B cell (primary cell): Measurements from ENCODE around the gene DGKB. TPM values are rescaled to one million over a fixed set of nuclear protein-coding genes. Genes with fewer than 3 reads are reported as not detected.

Source experiments
- ATAC-seq: fragments of 200-7000 bp; cut with Tn5 transposase; one replicate; pipeline ENCODE4 v1.10.0; 2021; ENCODE audit warnings: low read depth, mild to moderate bottlenecking, moderate number of reproducible peaks, moderate library complexity
- CTCF ChIA-PET: fragments of 350-600 bp; sonication (Branson Sonifier 250); formaldehyde crosslinking; loops from one replicate; lab custom pipeline; 2021; ENCODE audit warnings: antibody characterized with exemption, inconsistent platforms; lab: Charles Lee
- POLR2A ChIA-PET: fragments of 350-600 bp; sonication (Branson Sonifier 250); formaldehyde crosslinking; loops from one replicate; lab custom pipeline; 2021; ENCODE audit warnings: antibody characterized with exemption; lab: Charles Lee
- DNase-seq: peaks from one replicate; pipeline ENCODE4 v3.0.0; 2013
- H2AFZ ChIP-seq: 2 replicates; pipeline ENCODE4 v1.6.1; 2012; ENCODE audit warnings: mild to moderate bottlenecking, low read depth, low read length; ENCODE audit not compliant: insufficient read depth, poor library complexity, severe bottlenecking
- H3K27ac ChIP-seq, 2 donors: 1 replicate in 1 of 2; 2 replicates in 1 of 2; pipeline ENCODE4 v1.5.1; 2012 to 2013; ENCODE audit warnings: low read length in 2 of 2, mild to moderate bottlenecking in 2 of 2, moderate library complexity in 1 of 2
- H3K27me3 ChIP-seq, 4 experiments: fragments of 200-600 bp in 1 of 4; sonication (generic) in 1 of 4; replicated peaks in 1 of 4; 1 replicate in 2 of 4; 2 replicates in 2 of 4; pipeline versions ENCODE4 v1.6.1 to v1.7.0; 2013 to 2016; ENCODE audit warnings: low read length in 3 of 4, mild to moderate bottlenecking in 2 of 4, mixed read lengths in 1 of 4, moderate library complexity in 1 of 4; ENCODE audit not compliant: insufficient read depth in 4 of 4, control insufficient read depth in 3 of 4; ENCODE audit errors: control extremely low read depth in 1 of 4
- H3K36me3 ChIP-seq, 2 experiments: replicated peaks in 1 of 2; 1 replicate in 1 of 2; 2 replicates in 1 of 2; pipeline versions ENCODE4 v1.6.1 to v1.7.1; 2013; ENCODE audit warnings: low read length in 1 of 2; ENCODE audit not compliant: insufficient read depth in 2 of 2, control insufficient read depth in 1 of 2; ENCODE audit errors: control extremely low read depth in 1 of 2, extremely low read depth in 1 of 2
- H3K4me1 ChIP-seq, 2 donors: fragments of 200-600 bp in 1 of 2; sonication (generic) in 1 of 2; 1 replicate in 1 of 2; 2 replicates in 1 of 2; pipeline versions ENCODE4 v1.5.1 to v1.6.1; 2013 to 2017; ENCODE audit warnings: low read length in 2 of 2; ENCODE audit not compliant: control insufficient read depth in 2 of 2, insufficient read depth in 2 of 2
- H3K4me2 ChIP-seq: replicated peaks from 2 replicates; pipeline ENCODE3; 2012; ENCODE audit warnings: mild to moderate bottlenecking, low read depth, low read length; ENCODE audit not compliant: poor library complexity, severe bottlenecking
- H3K4me3 ChIP-seq, 5 experiments: fragments of 200-600 bp in 1 of 5; sonication (generic) in 1 of 5; 1 replicate in 3 of 5; 2 replicates in 2 of 5; pipeline versions ENCODE4 v1.5.1 to v1.7.0; 2011 to 2016; ENCODE audit warnings: low read length in 4 of 5, mild to moderate bottlenecking in 4 of 5, low read depth in 2 of 5, control low read depth in 1 of 5, moderate library complexity in 1 of 5; ENCODE audit not compliant: insufficient read depth in 1 of 5; ENCODE audit errors: control extremely low read depth in 1 of 5, extremely low read depth in 1 of 5
- H3K79me2 ChIP-seq: fragments of 200-600 bp; sonication (generic); one replicate; pipeline ENCODE4 v1.6.0; 2016; ENCODE audit warnings: low read length; ENCODE audit not compliant: control insufficient read depth, insufficient read depth
- H3K9ac ChIP-seq: fragments of 200-600 bp; sonication (generic); 2 replicates; pipeline ENCODE4 v1.6.1; 2017; ENCODE audit warnings: mild to moderate bottlenecking, low read length, moderate library complexity
- H3K9me3 ChIP-seq, 3 donors: one replicate each; pipeline versions ENCODE4 v1.6.1 to v1.7.1; 2013; ENCODE audit warnings: low read length in 2 of 3; ENCODE audit not compliant: control insufficient read depth in 2 of 3, insufficient read depth in 1 of 3; ENCODE audit errors: control extremely low read depth in 1 of 3
- H4K20me1 ChIP-seq: 2 replicates; pipeline ENCODE4 v1.6.0; 2012; ENCODE audit warnings: mild to moderate bottlenecking, low read length; ENCODE audit not compliant: insufficient read depth, control insufficient read depth, poor library complexity, severe bottlenecking
- H3K27ac Mint-ChIP-seq: one replicate; pipeline ENCODE4 v1.8.0; 2021; ENCODE audit warnings: mixed read lengths
- H3K27me3 Mint-ChIP-seq: one replicate; pipeline ENCODE4 v1.8.0; 2021; ENCODE audit warnings: mixed read lengths
- H3K4me1 Mint-ChIP-seq: one replicate; pipeline ENCODE4 v1.8.0; 2021; ENCODE audit warnings: mixed read lengths
- H3K4me3 Mint-ChIP-seq: one replicate; pipeline ENCODE4 v1.8.0; 2021; ENCODE audit warnings: mixed read lengths
- H3K9me3 Mint-ChIP-seq: one replicate; pipeline ENCODE4 v1.8.0; 2022; ENCODE audit warnings: mixed read lengths; ENCODE audit not compliant: insufficient read depth
- EZH2 ChIP-seq: IDR thresholded peaks from 2 replicates; pipeline ENCODE4 v1.6.1; 2012; ENCODE audit warnings: borderline replicate concordance, low read depth, mild to moderate bottlenecking, moderate library complexity, low read length; ENCODE audit not compliant: insufficient read depth, poor library complexity, severe bottlenecking
- WGBS: methylation state at CpG from one replicate; pipeline ENCODE4 v1.1.5; 2013; ENCODE audit warnings: missing lambda C conversion rate; ENCODE audit not compliant: insufficient coverage; 5-methylcytosine and 5-hydroxymethylcytosine counted together
- intact Hi-C: fragments of 100-400 bp; cut with micrococcal nuclease; formaldehyde crosslinking; loops from one replicate; pipeline ENCODE4 v1.10.0; 2022
- polyA plus RNA-seq: library from polyadenylated mRNA; depleted of rRNA; stranded (reverse); fragments of >200 nt; gene quantifications from 2 replicates; pipeline ENCODE4 v1.2.3, GENCODE V29; 2012
- total RNA-seq, 2 donors: library from RNA; stranded (reverse); fragments of 120-200 nt in 1 of 2; gene quantifications; 1 replicate in 1 of 2; 2 replicates in 1 of 2; pipeline versions ENCODE4 v1.2.3 to v1.2.4, GENCODE V29; 2013 to 2022
- TF ChIP-seq, protein P1 (sequence below): fragments of 200-600 bp; IDR thresholded peaks from one replicate; pipeline ENCODE4 v1.8.0; 2022; ENCODE audit warnings: antibody characterized with exemption, mild to moderate bottlenecking

Gene DGKB
- total and polyA plus RNA-seq, 2 donors (not counting 1 experiment from before 2014, with no cell fraction given), result not detected

DNA sequence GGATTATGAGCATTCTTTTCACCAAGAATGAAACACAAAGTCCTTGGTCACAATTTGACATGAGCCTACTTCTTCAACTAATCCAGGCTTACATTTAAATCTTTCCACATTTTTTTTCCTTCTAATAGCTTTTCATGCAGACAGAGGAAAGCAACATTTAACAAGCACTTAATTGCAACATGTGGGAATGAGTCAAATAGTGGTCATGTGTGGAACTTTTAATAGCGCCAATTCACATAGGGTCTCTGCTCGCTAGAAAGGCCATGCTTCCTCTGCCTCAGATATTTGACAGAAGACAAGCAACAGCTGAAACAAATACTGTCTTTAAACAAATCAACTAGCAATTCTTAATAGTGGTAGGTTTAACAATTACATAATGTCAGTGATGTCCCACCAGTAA lies 627.2 kb downstream of the DGKB start:
- Histone ChIP-seq H3K4me3 (no peak overlapping the region), H3K9ac (no peak overlapping the region), H3K4me2 (no peak overlapping the region), H3K9me3 (peaks cover 0 to 1% (median 0%) of the 10 kb centered on the region in 3 donors), H3K79me2 (no peaks in the 10 kb centered on the region), H3K36me3 (no peaks in the 10 kb centered on the region), H2AFZ (no peak overlapping the region), H3K4me1 (no peaks in the 10 kb centered on the region), H3K27ac (no peak overlapping the region), H4K20me1 (no peaks in the 10 kb centered on the region), H3K27me3 (no peaks in the 10 kb centered on the region)
- H3K27ac Mint-ChIP-seq, result no peak overlapping the region
- TF ChIP-seq, protein P1, sequence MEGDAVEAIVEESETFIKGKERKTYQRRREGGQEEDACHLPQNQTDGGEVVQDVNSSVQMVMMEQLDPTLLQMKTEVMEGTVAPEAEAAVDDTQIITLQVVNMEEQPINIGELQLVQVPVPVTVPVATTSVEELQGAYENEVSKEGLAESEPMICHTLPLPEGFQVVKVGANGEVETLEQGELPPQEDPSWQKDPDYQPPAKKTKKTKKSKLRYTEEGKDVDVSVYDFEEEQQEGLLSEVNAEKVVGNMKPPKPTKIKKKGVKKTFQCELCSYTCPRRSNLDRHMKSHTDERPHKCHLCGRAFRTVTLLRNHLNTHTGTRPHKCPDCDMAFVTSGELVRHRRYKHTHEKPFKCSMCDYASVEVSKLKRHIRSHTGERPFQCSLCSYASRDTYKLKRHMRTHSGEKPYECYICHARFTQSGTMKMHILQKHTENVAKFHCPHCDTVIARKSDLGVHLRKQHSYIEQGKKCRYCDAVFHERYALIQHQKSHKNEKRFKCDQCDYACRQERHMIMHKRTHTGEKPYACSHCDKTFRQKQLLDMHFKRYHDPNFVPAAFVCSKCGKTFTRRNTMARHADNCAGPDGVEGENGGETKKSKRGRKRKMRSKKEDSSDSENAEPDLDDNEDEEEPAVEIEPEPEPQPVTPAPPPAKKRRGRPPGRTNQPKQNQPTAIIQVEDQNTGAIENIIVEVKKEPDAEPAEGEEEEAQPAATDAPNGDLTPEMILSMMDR, result no peak
- no peak for TF ChIP-seq EZH2
- H3K4me1 Mint-ChIP-seq, result no peaks in the 10 kb centered on the region
- no peak for ATAC-seq
- WGBS, result no CpG with 5 or more reads among the region's 2 CpGs
- ChIA-PET CTCF (no interaction called here), POLR2A (no interaction called here)
- H3K27me3 Mint-ChIP-seq, result no peaks in the 10 kb centered on the region
- intact Hi-C loops, result no loop called here
- H3K4me3 Mint-ChIP-seq, result no peak overlapping the region
- DNase-seq, result no peak
- H3K9me3 Mint-ChIP-seq, result no peaks in the 10 kb centered on the region

DNA sequence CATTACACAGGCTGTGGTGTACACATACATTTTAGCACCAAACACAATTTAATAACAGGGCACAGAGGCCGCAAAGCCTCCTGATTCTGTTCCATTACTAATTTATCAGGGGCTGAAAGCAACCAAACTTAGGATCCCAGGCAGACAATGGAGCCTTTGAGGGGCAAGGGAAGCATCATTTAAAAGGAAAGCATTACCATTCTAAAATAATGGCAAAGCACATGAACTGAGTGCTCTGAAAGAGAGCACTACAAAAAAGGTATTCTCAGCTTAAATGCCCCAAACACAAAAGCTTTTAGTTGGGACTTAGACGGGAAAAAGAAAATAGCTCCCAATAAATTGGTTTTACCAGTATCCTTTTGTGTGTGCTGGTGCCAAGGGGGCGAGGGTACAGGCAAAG lies 631.1 kb downstream of the DGKB start:
- WGBS, result 100% methylated on average over 1 of the region's 3 CpGs

More for the DNA sequence above, 631.1 kb downstream of the DGKB start:
- TF ChIP-seq EZH2, result no peak
- TF ChIP-seq, protein P1, result no peak
- Histone ChIP-seq H3K4me1 (no peaks in the 10 kb centered on the region), H3K9me3 (peaks cover 0 to 3% (median 0%) of the 10 kb centered on the region in 3 donors), H3K36me3 (no peaks in the 10 kb centered on the region), H3K4me2 (no peak overlapping the region), H3K27ac (no peak overlapping the region), H3K4me3 (no peak overlapping the region), H3K79me2 (no peaks in the 10 kb centered on the region), H3K9ac (no peak overlapping the region), H3K27me3 (no peaks in the 10 kb centered on the region), H4K20me1 (no peaks in the 10 kb centered on the region), H2AFZ (no peak overlapping the region)
- H3K9me3 Mint-ChIP-seq, result no peaks in the 10 kb centered on the region
- intact Hi-C loops, result no loop called here
- no peak overlapping the region for H3K4me3 Mint-ChIP-seq
- no peak for DNase-seq
- H3K4me1 Mint-ChIP-seq, result no peaks in the 10 kb centered on the region
- POLR2A ChIA-PET, result no interaction called here
- H3K27ac Mint-ChIP-seq, result no peak overlapping the region
- ATAC-seq, result no peak
- CTCF ChIA-PET, result no interaction called here
- no peaks in the 10 kb centered on the region for H3K27me3 Mint-ChIP-seq
